ENCODE data around the gene APCDD1L.
"Not testable (repeated sequence)": the region's sequence is repeated elsewhere in the genome, so short reads cannot be mapped to it uniquely, and the experiment has no call there.

APCDD1L gene

GRCh38 chr20:58436868-58437645 lies 78.1 kb downstream of the APCDD1L start:
- no peak for DNase-seq

DNA sequence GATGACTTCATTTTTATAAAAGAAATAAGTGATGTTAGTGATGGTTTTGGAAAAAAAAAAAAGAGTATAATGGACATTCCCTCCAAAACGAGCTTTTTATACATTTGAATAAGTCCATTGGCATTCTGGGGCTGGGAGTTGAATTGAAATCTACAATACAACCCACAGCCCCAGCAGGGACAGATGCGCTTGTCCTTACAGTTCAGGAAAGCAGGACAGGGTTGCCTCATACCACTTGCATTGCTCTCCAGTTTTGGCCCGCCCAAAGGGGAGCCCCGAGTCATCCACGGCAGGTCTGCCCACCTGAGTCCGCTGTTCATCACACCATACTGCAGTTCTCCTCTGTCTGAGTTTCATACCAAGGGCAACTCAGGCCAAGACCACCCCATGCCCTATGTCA lies 80.0 kb downstream of the APCDD1L start:
- no peak for DNase-seq

GRCh38 chr20:58434326-58434725 lies 80.9 kb downstream of the APCDD1L start:
- DNase-seq = no peak

DNA sequence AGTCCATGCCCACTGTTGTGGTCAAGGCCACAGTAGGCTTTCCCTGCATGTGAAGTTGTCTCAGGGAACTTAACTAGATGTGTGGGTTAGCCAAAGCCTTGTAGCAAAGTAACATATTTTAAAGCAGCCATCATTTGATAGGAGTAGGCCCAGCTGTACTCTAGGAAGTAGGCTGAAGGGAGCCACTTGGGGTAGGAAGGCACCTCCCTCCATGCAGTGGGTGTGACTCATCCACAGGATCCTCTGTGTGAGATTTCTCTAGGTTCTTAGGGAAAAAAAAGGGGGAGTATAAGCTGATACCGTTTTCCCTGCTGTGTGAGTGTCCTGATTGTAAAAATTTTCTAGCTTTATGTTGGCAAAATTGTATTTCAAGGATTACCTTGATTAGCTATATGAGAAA lies 81.4 kb downstream of the APCDD1L start:
- no peak for DNase-seq

DNA sequence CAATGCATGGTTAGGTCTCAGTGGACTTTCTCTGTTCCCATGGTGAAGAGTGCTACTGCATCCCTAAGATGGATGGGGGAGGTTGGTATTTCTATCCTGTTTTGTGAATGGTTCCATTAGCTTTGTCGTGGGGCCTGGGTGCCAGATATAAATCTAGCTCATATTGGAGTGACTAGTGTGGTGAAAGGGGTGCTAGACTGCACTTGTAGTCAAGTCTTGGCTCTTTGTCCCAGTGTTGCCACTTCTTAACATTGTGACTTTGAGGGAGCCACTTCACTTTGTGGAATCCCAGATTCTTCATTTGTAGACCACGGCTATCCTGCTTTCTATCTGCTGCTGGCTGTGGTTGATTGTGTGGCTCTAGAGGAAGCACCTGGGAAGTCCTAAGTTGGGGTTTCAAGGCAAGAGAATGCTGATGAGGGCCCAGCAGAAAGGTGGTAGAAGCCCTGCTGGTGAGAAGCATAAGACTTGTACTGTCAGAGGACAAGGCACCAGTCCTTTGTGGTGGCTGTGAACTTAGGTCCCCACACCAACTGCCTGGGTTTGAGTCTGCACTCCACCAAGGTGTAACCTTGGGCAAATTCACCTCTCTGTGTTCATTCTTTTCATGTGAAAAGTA lies 82.1 kb downstream of the APCDD1L start:
- no peak for DNase-seq

DNA sequence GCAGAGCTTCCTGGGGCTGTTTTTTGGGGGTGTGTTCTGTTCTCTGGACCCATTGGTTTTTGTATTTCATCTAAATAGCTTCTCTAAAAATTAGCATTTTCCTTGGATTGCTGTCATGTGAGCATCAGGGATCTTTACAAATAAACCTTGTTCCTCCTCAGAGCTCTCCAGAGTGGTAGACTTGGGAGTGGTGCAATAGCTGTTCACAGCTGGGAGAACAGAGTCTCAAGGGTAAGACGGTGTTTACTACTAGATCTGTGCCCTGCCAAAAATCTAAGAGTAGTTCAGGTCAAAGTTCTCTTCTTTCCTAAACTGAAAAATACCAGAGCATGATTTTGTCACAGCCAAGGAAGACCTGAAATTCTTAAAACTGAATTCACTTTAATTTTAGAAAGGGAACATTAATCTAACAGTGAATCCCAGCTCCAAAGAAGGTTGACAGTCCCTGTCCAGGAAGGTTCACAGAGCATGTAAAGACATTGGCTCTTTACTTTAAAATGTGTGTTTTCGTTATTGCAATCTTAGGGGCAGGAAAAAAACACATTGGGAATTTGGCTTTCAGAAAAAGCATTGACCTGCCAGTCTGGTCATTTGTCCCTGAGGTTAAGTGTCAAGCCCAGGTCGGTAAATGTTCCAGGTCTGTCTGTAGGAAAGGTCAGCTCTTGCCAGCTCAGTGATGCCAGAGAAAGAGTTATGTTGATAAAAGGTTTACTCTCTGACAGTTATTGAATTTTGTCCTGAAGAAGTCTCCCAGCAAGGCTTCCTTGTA lies 82.8 kb downstream of the APCDD1L start:
- DNase-seq = no peak

DNA sequence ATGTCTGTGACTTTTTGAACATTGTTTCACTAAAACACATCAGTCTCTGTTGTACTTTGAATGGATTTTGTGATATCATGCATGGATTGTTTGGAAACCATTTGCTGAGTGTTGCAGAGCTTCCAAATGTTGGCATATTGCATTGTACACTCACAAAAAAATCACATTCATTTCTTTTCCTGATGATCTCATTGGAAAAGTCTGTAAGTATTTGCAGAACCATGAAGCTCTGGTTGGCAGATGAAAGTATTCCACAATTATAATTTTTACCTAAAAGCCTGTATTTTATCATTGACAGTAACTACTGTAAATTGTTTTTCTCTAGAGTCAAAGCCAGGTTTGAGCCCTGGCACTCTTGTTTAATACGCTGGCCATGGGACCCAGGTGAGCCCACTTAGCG lies 84.1 kb downstream of the APCDD1L start:
- no peak for DNase-seq

GRCh38 chr20:58429303-58429702 lies 85.9 kb downstream of the APCDD1L start:
- DNase-seq = no peak

- DNase-seq = no peak
Observed at GRCh38 chr20:58428364-58428763, 86.8 kb downstream of the APCDD1L start.

GRCh38 chr20:58427571-58427970 lies 87.6 kb downstream of the APCDD1L start:
- not testable (repeated sequence) for DNase-seq

- no peak for DNase-seq
Observed at GRCh38 chr20:58424218-58424969, 90.8 kb downstream of the APCDD1L start.

DNA sequence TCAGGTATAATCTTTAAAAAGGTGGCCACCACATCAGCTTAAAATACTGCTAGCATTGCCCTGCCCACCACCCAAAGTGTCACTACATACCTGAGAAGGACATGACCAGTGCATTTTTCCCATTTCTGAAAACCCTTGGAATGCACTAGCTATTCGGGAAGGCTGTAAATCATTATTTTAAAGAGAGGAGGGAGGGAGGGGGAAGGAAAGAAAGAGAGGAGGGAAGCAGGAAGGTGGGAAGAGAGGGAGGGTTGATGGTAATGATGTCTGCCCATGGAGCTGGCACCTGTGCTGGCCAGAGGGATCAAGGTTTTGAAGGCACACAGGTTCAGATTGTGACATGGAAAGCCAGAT lies 93.7 kb downstream of the APCDD1L start:
- no peak for DNase-seq

GRCh38 chr20:58420798-58421496 lies 94.3 kb downstream of the APCDD1L start:
- no peak for DNase-seq

- no peak for DNase-seq
Observed at GRCh38 chr20:58418949-58419748, 96.0 kb downstream of the APCDD1L start.

DNA sequence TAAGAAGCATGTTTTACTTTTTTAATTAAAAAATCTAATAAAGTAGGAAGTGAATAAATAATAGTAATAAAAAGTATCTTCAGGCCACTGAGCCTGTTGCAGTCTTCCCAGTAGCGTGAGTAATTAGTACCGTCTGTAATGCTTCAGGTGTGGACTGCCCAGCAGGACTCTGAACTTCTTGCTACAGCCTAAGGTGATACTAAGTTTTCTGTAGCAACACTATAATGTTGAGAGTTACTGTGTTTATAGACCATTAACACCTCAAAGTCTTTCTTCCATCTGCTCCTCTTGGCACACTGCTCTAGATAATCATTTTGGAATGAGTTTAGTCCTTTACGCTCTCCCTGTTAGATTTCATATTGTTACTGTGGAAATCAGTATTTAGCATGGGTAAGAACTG lies 97.8 kb downstream of the APCDD1L start:
- no peak for DNase-seq

- DNase-seq = no peak
Observed at GRCh38 chr20:58416835-58417234, 98.4 kb downstream of the APCDD1L start.

GRCh38 chr20:58416057-58416456 lies 99.1 kb downstream of the APCDD1L start:
- DNase-seq = no peak

GRCh38 chr20:58414786-58415185 lies 100.4 kb downstream of the APCDD1L start:
- DNase-seq = not testable (repeated sequence)

- not testable (repeated sequence) for DNase-seq
Observed at GRCh38 chr20:58414216-58414615, 101.0 kb downstream of the APCDD1L start.

Measured in stimulated activated CD4-positive, alpha-beta T cell treated with anti-CD3 and anti-CD28 coated beads, Interleukin-2, amount 100 ng/mL, for 48 hours (primary cell).